Karpas-422 (cell line): Measurements from ENCODE around the gene FAM184A. TPM values are rescaled to one million over a fixed set of nuclear protein-coding genes. Genes with fewer than 3 reads are reported as not detected.
"Not testable (repeated sequence)": the region's sequence is repeated elsewhere in the genome, so short reads cannot be mapped to it uniquely, and the experiment has no call there.

Source experiments
- DNase-seq: peaks from one replicate; pipeline ENCODE4 v3.0.0-alpha.2; 2015
- H2AFZ ChIP-seq: fragments of 200-600 bp; sonication (generic); 2 replicates; pipeline ENCODE4 v1.6.1; 2014; ENCODE audit warnings: antibody characterized with exemption, low read length, mixed read lengths
- H3K27ac ChIP-seq: fragments of 200-600 bp; sonication (generic); 2 replicates; pipeline ENCODE4 v1.5.1; 2014; ENCODE audit warnings: mild to moderate bottlenecking, low read length, moderate library complexity
- H3K27me3 ChIP-seq: fragments of 200-600 bp; sonication (generic); 2 replicates; pipeline ENCODE4 v1.6.1; 2014; ENCODE audit warnings: low read length, mixed read lengths
- H3K36me3 ChIP-seq: fragments of 200-600 bp; sonication (generic); 2 replicates; pipeline ENCODE4 v1.6.1; 2014; ENCODE audit warnings: low read length, mixed read lengths; ENCODE audit not compliant: insufficient read depth
- H3K4me1 ChIP-seq: fragments of 200-600 bp; sonication (generic); 2 replicates; pipeline ENCODE4 v1.6.1; 2014; ENCODE audit warnings: mild to moderate bottlenecking, low read length, mixed read lengths
- H3K4me2 ChIP-seq: fragments of 200-600 bp; sonication (generic); 2 replicates; pipeline ENCODE4 v1.6.1; 2014; ENCODE audit warnings: low read length, low read depth, mild to moderate bottlenecking; ENCODE audit not compliant: poor library complexity, severe bottlenecking
- H3K4me3 ChIP-seq: fragments of 200-600 bp; sonication (generic); 2 replicates; pipeline ENCODE4 v1.5.1; 2014; ENCODE audit warnings: mild to moderate bottlenecking, antibody characterized with exemption, low read length, mixed read lengths
- H3K79me2 ChIP-seq: fragments of 200-600 bp; sonication (generic); 2 replicates; pipeline ENCODE4 v1.6.1; 2014; ENCODE audit warnings: mild to moderate bottlenecking, low read length, mixed read lengths
- H3K9ac ChIP-seq: fragments of 200-600 bp; sonication (generic); 2 replicates; pipeline ENCODE4 v1.6.0; 2014; ENCODE audit warnings: low read length
- H3K9me2 ChIP-seq: fragments of 200-600 bp; sonication (generic), shearing (Covaris generic); replicated peaks from 2 replicates; pipeline ENCODE4 v1.6.0; 2014; ENCODE audit warnings: mild to moderate bottlenecking, low read length, moderate library complexity; ENCODE audit not compliant: insufficient read depth
- H3K9me3 ChIP-seq: fragments of 300-700, 200-600 bp; sonication (generic); 2 replicates; pipeline ENCODE4 v1.6.1; 2014; ENCODE audit warnings: low read length, mixed read lengths
- H4K20me1 ChIP-seq: fragments of 200-600 bp; sonication (generic); 2 replicates; pipeline ENCODE4 v1.6.1; 2014; ENCODE audit warnings: mild to moderate bottlenecking, antibody characterized with exemption, low read length, low read depth; ENCODE audit not compliant: insufficient read depth
- total RNA-seq: library from RNA; depleted of rRNA; stranded (reverse); fragments of >200 nt; shearing (Covaris generic); gene quantifications from 2 replicates; pipeline ENCODE4 v1.2.3, GENCODE V29; 2014; ENCODE audit warnings: low replicate concordance

Gene FAM184A
- total RNA-seq, 1 experiment from 2014 or later = 8.4 TPM

DNA sequence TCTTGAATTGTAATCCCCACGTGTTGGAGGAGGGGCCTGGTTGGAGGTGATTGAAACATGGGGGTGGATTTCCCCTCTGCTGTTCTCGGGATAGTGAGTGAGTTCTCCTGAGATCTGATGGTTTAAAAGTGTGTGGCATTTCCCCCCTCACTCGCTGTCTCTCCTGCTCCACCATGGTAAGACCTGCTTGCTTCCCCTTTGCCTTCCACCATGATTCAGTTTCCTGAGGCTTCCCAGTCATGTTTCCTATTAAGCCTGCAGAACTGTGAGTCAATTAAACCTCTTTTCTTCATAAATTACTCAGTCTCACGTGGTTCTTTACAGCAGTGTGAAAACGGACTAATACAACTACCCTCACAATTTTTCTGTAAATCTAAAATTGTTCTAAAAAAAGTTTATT is 26.8 kb upstream of the FAM184A start:
- no peaks in the 10 kb centered on the region for H3K4me1 ChIP-seq
- H3K4me3 ChIP-seq = no peak overlapping the region
- H3K4me2 ChIP-seq = no peak overlapping the region
- no peak for DNase-seq
- H3K36me3 ChIP-seq = no peaks in the 10 kb centered on the region
- H3K9ac ChIP-seq = no peak overlapping the region
- no peak overlapping the region for H2AFZ ChIP-seq
- H3K27me3 ChIP-seq = no peaks in the 10 kb centered on the region
- H3K27ac ChIP-seq = no peak overlapping the region
- H3K79me2 ChIP-seq = no peaks in the 10 kb centered on the region
- H4K20me1 ChIP-seq = no peaks in the 10 kb centered on the region
- H3K9me2 ChIP-seq = no peaks in the 10 kb centered on the region
- H3K9me3 ChIP-seq = no peaks in the 10 kb centered on the region

GRCh38 chr6:119102901-119103300 is 24.4 kb upstream of the FAM184A start:
- Histone ChIP-seq H3K4me1 (no peaks in the 10 kb centered on the region), H3K4me3 (no peak overlapping the region), H2AFZ (no peak overlapping the region), H3K9ac (no peak overlapping the region), H3K9me2 (no peaks in the 10 kb centered on the region), H3K27me3 (no peaks in the 10 kb centered on the region), H3K27ac (no peak overlapping the region), H3K4me2 (no peak overlapping the region), H3K79me2 (no peaks in the 10 kb centered on the region), H3K36me3 (no peaks in the 10 kb centered on the region), H3K9me3 (no peaks in the 10 kb centered on the region), H4K20me1 (no peaks in the 10 kb centered on the region)
- no peak for DNase-seq

DNA sequence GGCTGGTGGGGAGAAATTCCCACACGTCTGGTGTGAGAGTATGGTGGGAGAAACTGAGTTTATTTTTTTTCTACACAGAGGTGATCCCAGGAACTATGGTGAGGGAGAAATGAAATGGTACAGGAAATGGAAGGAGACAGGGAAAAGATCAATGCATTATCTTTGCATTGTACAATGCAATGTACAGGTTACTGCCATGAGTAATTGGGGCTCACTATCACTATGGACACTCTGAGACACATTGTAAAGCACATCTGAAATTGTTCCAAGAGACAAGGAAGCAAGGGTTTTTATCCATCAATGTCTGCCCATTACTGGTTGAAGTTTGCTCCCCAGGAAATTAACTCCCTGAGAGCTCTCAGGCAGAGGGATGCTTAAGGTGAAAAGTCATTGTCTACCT is 21.7 kb upstream of the FAM184A start:
- Histone ChIP-seq H3K4me2 (no peak overlapping the region), H3K36me3 (no peaks in the 10 kb centered on the region), H3K4me3 (no peak overlapping the region), H3K9me2 (no peaks in the 10 kb centered on the region), H2AFZ (no peak overlapping the region), H3K9me3 (no peaks in the 10 kb centered on the region), H3K9ac (no peak overlapping the region), H3K27me3 (no peaks in the 10 kb centered on the region), H3K79me2 (no peaks in the 10 kb centered on the region), H3K27ac (no peak overlapping the region), H3K4me1 (no peaks in the 10 kb centered on the region), H4K20me1 (no peaks in the 10 kb centered on the region)
- DNase-seq = no peak

GRCh38 chr6:119097815-119098361 is 19.4 kb upstream of the FAM184A start:
- not testable (repeated sequence) for H3K9me2 ChIP-seq, H3K79me2 ChIP-seq, H3K36me3 ChIP-seq, H3K9me3 ChIP-seq, H3K9ac ChIP-seq, H4K20me1 ChIP-seq, H3K4me2 ChIP-seq, H3K27me3 ChIP-seq, H3K4me1 ChIP-seq, H3K27ac ChIP-seq, H2AFZ ChIP-seq, DNase-seq, H3K4me3 ChIP-seq

DNA sequence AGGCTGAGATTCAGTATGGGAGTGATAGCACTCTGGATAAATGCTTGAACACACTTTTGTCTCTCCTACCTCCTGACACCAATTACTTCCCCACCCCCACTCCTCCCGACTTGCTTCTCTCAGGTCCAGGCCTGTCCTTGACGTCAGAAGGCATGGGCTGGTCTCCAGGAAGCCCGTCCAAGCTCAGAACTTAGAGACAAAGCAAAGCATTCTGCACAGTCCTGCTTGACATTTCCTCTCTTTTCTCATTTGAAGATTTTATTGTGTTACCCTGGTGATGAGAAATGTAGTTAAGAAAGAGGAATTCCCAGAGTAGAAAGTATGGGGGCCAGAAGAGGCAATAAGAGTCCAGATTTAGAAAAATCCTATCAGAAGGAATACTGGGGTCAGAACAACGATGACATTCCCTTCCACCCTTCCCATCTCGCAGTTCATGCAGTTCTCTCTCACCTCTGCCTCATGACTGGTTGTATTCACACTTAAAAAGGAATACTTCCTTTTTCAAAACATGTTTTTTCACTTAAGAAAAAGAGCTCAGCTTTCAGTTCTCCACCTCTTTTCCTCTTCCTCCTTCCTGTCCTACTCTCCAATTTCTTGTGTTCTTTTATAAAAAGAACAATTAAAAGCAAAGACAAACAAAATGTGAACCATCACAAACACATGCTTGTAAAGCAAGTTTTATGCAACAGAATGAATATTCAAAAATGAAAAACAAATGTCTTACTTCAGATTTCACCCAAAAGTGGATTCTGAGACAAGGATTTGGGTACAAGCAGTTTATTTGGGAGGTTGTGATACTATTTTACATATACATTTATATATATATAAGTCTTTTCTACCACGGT is 18.5 kb upstream of the FAM184A start:
- DNase-seq = no peak
- H3K4me2 ChIP-seq = no peak overlapping the region
- H4K20me1 ChIP-seq = no peaks in the 10 kb centered on the region
- H3K36me3 ChIP-seq = no peaks in the 10 kb centered on the region
- H3K4me3 ChIP-seq = no peak overlapping the region
- no peaks in the 10 kb centered on the region for H3K79me2 ChIP-seq
- no peaks in the 10 kb centered on the region for H3K4me1 ChIP-seq
- H3K9ac ChIP-seq = no peak overlapping the region
- H3K9me2 ChIP-seq = no peaks in the 10 kb centered on the region
- no peaks in the 10 kb centered on the region; the same call in 1 of the 2 replicates for H3K27me3 ChIP-seq
- no peak overlapping the region for H2AFZ ChIP-seq
- H3K27ac ChIP-seq = no peak overlapping the region
- H3K9me3 ChIP-seq = no peaks in the 10 kb centered on the region

DNA sequence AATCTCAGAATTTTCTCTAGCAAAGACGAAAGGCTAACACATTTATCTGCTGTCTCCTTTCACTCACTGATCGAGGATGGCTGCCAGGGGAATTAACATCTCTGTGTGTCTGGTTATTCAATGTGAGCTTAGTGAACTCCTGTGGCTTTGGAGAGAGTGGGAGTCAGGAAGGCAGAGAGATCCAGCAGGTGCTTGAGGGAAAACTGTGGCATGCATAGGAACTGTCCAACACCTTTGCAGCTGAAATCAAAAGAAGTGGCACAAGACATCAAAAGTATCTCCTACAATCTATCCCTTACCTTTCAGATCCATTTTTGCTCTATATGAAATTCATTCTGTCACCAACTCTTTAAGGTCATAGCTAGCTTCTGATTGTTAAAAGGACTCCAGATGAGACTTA is 11.8 kb upstream of the FAM184A start:
- Histone ChIP-seq H3K9me2 (no peaks in the 10 kb centered on the region), H3K9ac (no peak overlapping the region), H3K4me1 (no peaks in the 10 kb centered on the region), H4K20me1 (no peaks in the 10 kb centered on the region), H3K27ac (no peak overlapping the region), H3K79me2 (no peaks in the 10 kb centered on the region), H2AFZ (no peak overlapping the region), H3K9me3 (no peaks in the 10 kb centered on the region), H3K27me3 (peaks cover 2% of the 10 kb centered on the region; the same call in 1 of the 2 replicates), H3K4me3 (no peak overlapping the region), H3K36me3 (no peaks in the 10 kb centered on the region), H3K4me2 (no peak overlapping the region)
- no peak for DNase-seq

DNA sequence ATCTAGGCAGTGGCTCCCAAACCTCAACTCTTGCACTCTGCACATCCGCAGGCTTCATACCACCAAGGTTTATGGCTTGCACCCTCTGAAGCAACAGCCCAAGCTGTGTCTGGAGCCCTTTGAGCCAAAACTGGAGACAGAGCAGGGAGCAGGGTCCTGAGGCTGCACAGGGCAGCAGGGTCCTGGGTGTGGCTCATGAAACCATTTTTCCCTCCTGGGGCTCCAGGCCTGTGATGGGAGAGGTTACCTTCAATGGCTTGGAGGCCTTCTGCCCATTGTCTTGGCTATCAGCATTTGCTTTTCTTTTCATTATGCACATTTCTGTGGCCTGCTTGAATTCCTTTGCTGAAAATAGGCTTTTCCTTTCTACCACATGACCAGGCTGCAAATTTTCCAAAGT is 6.3 kb upstream of the FAM184A start:
- no peak overlapping the region for H2AFZ ChIP-seq
- H3K4me2 ChIP-seq = no peak overlapping the region
- H3K27ac ChIP-seq = no peak overlapping the region
- H3K79me2 ChIP-seq = no peaks in the 10 kb centered on the region
- no peaks in the 10 kb centered on the region for H3K9me3 ChIP-seq
- no peaks in the 10 kb centered on the region for H3K4me1 ChIP-seq
- no peaks in the 10 kb centered on the region for H3K36me3 ChIP-seq
- DNase-seq = no peak
- H4K20me1 ChIP-seq = no peaks in the 10 kb centered on the region
- no peaks in the 10 kb centered on the region for H3K9me2 ChIP-seq
- no peak overlapping the region for H3K4me3 ChIP-seq
- no peak overlapping the region for H3K9ac ChIP-seq
- H3K27me3 ChIP-seq = 0 out of 2 replicates have a peak, but pooled peaks cover 2% of the 10 kb centered on the region

- H3K4me3 ChIP-seq = no peak overlapping the region
- H3K27ac ChIP-seq = no peak overlapping the region
- no peaks in the 10 kb centered on the region for H3K36me3 ChIP-seq
- H3K27me3 ChIP-seq = peaks cover 5% of the 10 kb centered on the region; the same call in 1 of the 2 replicates
- no peaks in the 10 kb centered on the region for H3K79me2 ChIP-seq
- DNase-seq = no peak
- no peak overlapping the region for H2AFZ ChIP-seq
- no peaks in the 10 kb centered on the region for H3K9me3 ChIP-seq
- H3K9ac ChIP-seq = no peak overlapping the region
- H3K4me2 ChIP-seq = no peak overlapping the region
- no peaks in the 10 kb centered on the region for H3K9me2 ChIP-seq
- H3K4me1 ChIP-seq = peaks cover 8% of the 10 kb centered on the region
- no peaks in the 10 kb centered on the region for H4K20me1 ChIP-seq
Observed at GRCh38 chr6:119083007-119083406, 4.5 kb upstream of the FAM184A start.
